Measurements from ENCODE around the gene TCEAL9. TPM values are rescaled to one million over a fixed set of nuclear protein-coding genes. Genes with fewer than 3 reads are reported as not detected.

TCEAL9 gene
- polyA plus RNA-seq, 5 donors = 138 to 184 (median 150) TPM

GRCh38 chrX:103407776-103408175 lies 51.5 kb downstream of the TCEAL9 start:
- DNase-seq = no peak

Other genes with a start within 250 kb of the TCEAL9 start
- gene BEX4, start 141.4 kb upstream of the TCEAL9 start, polyA plus RNA-seq (ENCODE audit: insufficient read depth in 1 of 5, insufficient read length in 5 of 5, low replicate concordance in 1 of 5) = 100 to 1,000 TPM in 2 of 5 donors, 10 to 100 TPM in 3; 74.9 to 114 (median 91.0) TPM
- 100 to 1,000 TPM; 113 to 156 (median 128) TPM for gene TCEAL8, start 101.4 kb upstream of the TCEAL9 start, polyA plus RNA-seq (ENCODE audit: insufficient read depth in 1 of 5, insufficient read length in 5 of 5, low replicate concordance in 1 of 5)
- 1 to 10 TPM; 1.8 to 2.6 (median 2.0) TPM for gene TCEAL5, start 79.8 kb upstream of the TCEAL9 start, polyA plus RNA-seq (ENCODE audit: insufficient read depth in 1 of 5, insufficient read length in 5 of 5, low replicate concordance in 1 of 5)
- gene BEX2, start 45.5 kb upstream of the TCEAL9 start, polyA plus RNA-seq (ENCODE audit: insufficient read depth in 1 of 5, insufficient read length in 5 of 5, low replicate concordance in 1 of 5) = 10 to 100 TPM; 23.3 to 36.8 (median 25.3) TPM
- gene TCEAL7, start 26.3 kb upstream of the TCEAL9 start, polyA plus RNA-seq (ENCODE audit: insufficient read depth in 1 of 5, insufficient read length in 5 of 5, low replicate concordance in 1 of 5) = 10 to 100 TPM; 19.5 to 32.4 (median 27.7) TPM
- gene BEX3, start 20.0 kb downstream of the TCEAL9 start, polyA plus RNA-seq (ENCODE audit: insufficient read depth in 1 of 5, insufficient read length in 5 of 5, low replicate concordance in 1 of 5) = 100 to 1,000 TPM; 389 to 436 (median 421) TPM
- 1 to 10 TPM; 2.6 to 4.1 (median 3.2) TPM for gene RAB40A, start 163.0 kb downstream of the TCEAL9 start, polyA plus RNA-seq (ENCODE audit: insufficient read depth in 1 of 5, insufficient read length in 5 of 5, low replicate concordance in 1 of 5)
- gene TCEAL4, start 229.0 kb downstream of the TCEAL9 start, polyA plus RNA-seq (ENCODE audit: insufficient read depth in 1 of 5, insufficient read length in 5 of 5, low replicate concordance in 1 of 5) = 100 to 1,000 TPM; 138 to 177 (median 144) TPM

All from right lung (tissue), 5 donors.